ENCODE results near the gene TMEM164. TPM values are rescaled to one million over a fixed set of nuclear protein-coding genes. Genes with fewer than 3 reads are reported as not detected.
A peak's percentile ranks its signal among the peaks of the same experiment; 100 is the strongest.

TMEM164 gene
- total and polyA plus RNA-seq, 4 experiments from 2014 or later, result 0.52 to 17.2 (median 9.9) TPM

- peak overlapping the region; percentile 51 to 92 (median 86) for H3K4me3 Mint-ChIP-seq
- POLR2A ChIA-PET (ENCODE audit: partially characterized antibody), result no interaction called here
- H3K27me3 ChIP-seq (ENCODE audit: insufficient read depth, low read length), result no peaks in the 10 kb centered on the region
- peaks cover 0 to 2% (median 0%) of the 10 kb centered on the region in 8 donors for H3K9me3 Mint-ChIP-seq
- peak overlapping the region in 2 of 7 donors; percentile 64 to 87 for H3K27ac Mint-ChIP-seq
- peaks cover 0 to 9% of the 10 kb centered on the region in 2 donors for H3K36me3 Mint-ChIP-seq
- H3K27ac ChIP-seq (ENCODE audit: low read depth, low read length), result no peak overlapping the region
- H3K36me3 ChIP-seq (ENCODE audit: insufficient read depth, low read length), result no peaks in the 10 kb centered on the region
- no peaks in the 10 kb centered on the region for H3K9me3 ChIP-seq (ENCODE audit: control insufficient read depth in 1 of 2, low read length in 2 of 2)
- no peak for DNase-seq
- intact Hi-C loops (cut with micrococcal nuclease), result loop anchor here (5.0 to 10.0 kb wide), 3 partner anchors 272 to 467 kb away; partner anchors contain the start of genes ACSL4, AMMECR1 and NXT2
- no peak overlapping the region for H3K4me3 ChIP-seq (ENCODE audit: low read length in 2 of 2)
- peaks cover 35% of the 10 kb centered on the region for H3K4me1 ChIP-seq (ENCODE audit: insufficient read depth, low read length)
- peaks cover 23 to 48% (median 32%) of the 10 kb centered on the region in 4 donors for H3K4me1 Mint-ChIP-seq
- CTCF ChIA-PET (ENCODE audit: partially characterized antibody), result no interaction called here
- H3K27me3 Mint-ChIP-seq, result no peaks in the 10 kb centered on the region
Observed at GRCh38 chrX:110004215-110004614, 1.3 kb downstream of the TMEM164 start.

GRCh38 chrX:110004731-110005369, 1.9 kb downstream of the TMEM164 start:
- H3K4me1 ChIP-seq (ENCODE audit: insufficient read depth, low read length), result peaks cover 35% of the 10 kb centered on the region
- Mint-ChIP-seq H3K4me1 (peaks cover 23 to 48% (median 33%) of the 10 kb centered on the region in 4 donors), H3K4me3 (peak overlapping the region; percentile 43 to 88 (median 82)), H3K27me3 (no peaks in the 10 kb centered on the region), H3K9me3 (peaks cover 0 to 2% (median 0%) of the 10 kb centered on the region in 8 donors), H3K27ac (peak overlapping the region in 4 of 7 donors; percentile 9 to 87 (median 52)), H3K36me3 (peaks cover under 1 to 9% of the 10 kb centered on the region in 2 donors)
- intact Hi-C loops (cut with micrococcal nuclease), result loop anchor here (5.0 to 10.0 kb wide), 3 partner anchors 273 to 468 kb away; partner anchors contain the start of genes ACSL4, AMMECR1 and NXT2
- H3K9me3 ChIP-seq (ENCODE audit: control insufficient read depth in 1 of 2, low read length in 2 of 2), result no peaks in the 10 kb centered on the region
- DNase-seq, result no peak
- H3K27ac ChIP-seq (ENCODE audit: low read depth, low read length), result no peak overlapping the region
- no peak overlapping the region for H3K4me3 ChIP-seq (ENCODE audit: low read length in 2 of 2)
- H3K27me3 ChIP-seq (ENCODE audit: insufficient read depth, low read length), result no peaks in the 10 kb centered on the region
- no peaks in the 10 kb centered on the region for H3K36me3 ChIP-seq (ENCODE audit: insufficient read depth, low read length)
- POLR2A ChIA-PET (ENCODE audit: partially characterized antibody), result no interaction called here
- CTCF ChIA-PET (ENCODE audit: partially characterized antibody), result no interaction called here

GRCh38 chrX:110006161-110006560, 3.2 kb downstream of the TMEM164 start:
- no peak for DNase-seq
- Mint-ChIP-seq H3K27me3 (no peaks in the 10 kb centered on the region), H3K9me3 (peaks cover 0 to 2% (median 0%) of the 10 kb centered on the region in 8 donors), H3K4me1 (peaks cover 23 to 48% (median 36%) of the 10 kb centered on the region in 4 donors), H3K27ac (no peak overlapping the region), H3K36me3 (peaks cover 6 to 19% of the 10 kb centered on the region in 2 donors), H3K4me3 (no peak overlapping the region)
- H3K27me3 ChIP-seq (ENCODE audit: insufficient read depth, low read length), result no peaks in the 10 kb centered on the region
- H3K4me3 ChIP-seq (ENCODE audit: low read length in 2 of 2), result no peak overlapping the region
- intact Hi-C loops (cut with micrococcal nuclease), result loop anchor here (10.0 kb wide), 1 partner anchor 309 kb away; the partner anchor contains the start of gene AMMECR1
- ChIA-PET CTCF (ENCODE audit: partially characterized antibody) (no interaction called here), POLR2A (ENCODE audit: partially characterized antibody) (no interaction called here)
- peaks cover 35% of the 10 kb centered on the region for H3K4me1 ChIP-seq (ENCODE audit: insufficient read depth, low read length)
- H3K36me3 ChIP-seq (ENCODE audit: insufficient read depth, low read length), result no peaks in the 10 kb centered on the region
- no peaks in the 10 kb centered on the region for H3K9me3 ChIP-seq (ENCODE audit: control insufficient read depth in 1 of 2, low read length in 2 of 2)
- no peak overlapping the region for H3K27ac ChIP-seq (ENCODE audit: low read depth, low read length)

- peaks cover 23 to 51% (median 34%) of the 10 kb centered on the region in 4 donors for H3K4me1 Mint-ChIP-seq
- no peak overlapping the region for H3K4me3 ChIP-seq (ENCODE audit: low read length in 2 of 2)
- H3K9me3 Mint-ChIP-seq, result peaks cover 0 to 2% (median 0%) of the 10 kb centered on the region in 8 donors
- DNase-seq, result no peak
- H3K27ac Mint-ChIP-seq, result peak overlapping the region in 1 of 7 donors; percentile 58
- H3K27ac ChIP-seq (ENCODE audit: low read depth, low read length), result no peak overlapping the region
- H3K36me3 Mint-ChIP-seq, result peaks cover 13 to 24% of the 10 kb centered on the region in 2 donors
- H3K4me3 Mint-ChIP-seq, result peak overlapping the region in 1 of 8 donors; percentile 51
- H3K27me3 Mint-ChIP-seq, result no peaks in the 10 kb centered on the region
- no peaks in the 10 kb centered on the region for H3K36me3 ChIP-seq (ENCODE audit: insufficient read depth, low read length)
- no peaks in the 10 kb centered on the region for H3K27me3 ChIP-seq (ENCODE audit: insufficient read depth, low read length)
- intact Hi-C loops (cut with micrococcal nuclease), result loop anchor here (10.0 kb wide), 1 partner anchor 308 kb away; the partner anchor contains the start of gene AMMECR1
- no peaks in the 10 kb centered on the region for H3K9me3 ChIP-seq (ENCODE audit: control insufficient read depth in 1 of 2, low read length in 2 of 2)
- H3K4me1 ChIP-seq (ENCODE audit: insufficient read depth, low read length), result peaks cover 32% of the 10 kb centered on the region
- ChIA-PET CTCF (ENCODE audit: partially characterized antibody) (no interaction called here), POLR2A (ENCODE audit: partially characterized antibody) (no interaction called here)
Observed at GRCh38 chrX:110006821-110007375, 4.0 kb downstream of the TMEM164 start.

- Mint-ChIP-seq H3K4me1 (peaks cover 23 to 47% (median 33%) of the 10 kb centered on the region in 4 donors), H3K9me3 (no peaks in the 10 kb centered on the region), H3K27me3 (no peaks in the 10 kb centered on the region), H3K27ac (peak overlapping the region in 1 of 7 donors; percentile 9), H3K4me3 (no peak overlapping the region), H3K36me3 (peaks cover 16 to 31% of the 10 kb centered on the region in 2 donors)
- H3K27me3 ChIP-seq (ENCODE audit: insufficient read depth, low read length), result no peaks in the 10 kb centered on the region
- POLR2A ChIA-PET (ENCODE audit: partially characterized antibody), result no interaction called here
- no peak for DNase-seq
- peaks cover 30% of the 10 kb centered on the region for H3K4me1 ChIP-seq (ENCODE audit: insufficient read depth, low read length)
- no peak overlapping the region for H3K27ac ChIP-seq (ENCODE audit: low read depth, low read length)
- intact Hi-C loops (cut with micrococcal nuclease), result loop anchor here (10.0 kb wide), 1 partner anchor 307 kb away; the partner anchor contains the start of gene AMMECR1
- H3K9me3 ChIP-seq (ENCODE audit: control insufficient read depth in 1 of 2, low read length in 2 of 2), result no peaks in the 10 kb centered on the region
- no peak overlapping the region for H3K4me3 ChIP-seq (ENCODE audit: low read length in 2 of 2)
- H3K36me3 ChIP-seq (ENCODE audit: insufficient read depth, low read length), result no peaks in the 10 kb centered on the region
- CTCF ChIA-PET (ENCODE audit: partially characterized antibody), result no interaction called here
Observed at GRCh38 chrX:110008011-110008635, 5.2 kb downstream of the TMEM164 start.

- POLR2A ChIA-PET (ENCODE audit: partially characterized antibody), result interaction anchor here (1.9 kb wide), 1 partner anchor 10 kb away, joined by 6 read pairs; the partner anchor contains the start of gene TMEM164
- no peak for DNase-seq
- peak overlapping the region in 1 of 7 donors; percentile 42 for H3K27ac Mint-ChIP-seq
Observed at GRCh38 chrX:110012818-110013485, 10.0 kb downstream of the TMEM164 start.

More at GRCh38 chrX:110012818-110013485, 10.0 kb downstream of the TMEM164 start:
- Mint-ChIP-seq H3K27me3 (no peaks in the 10 kb centered on the region), H3K4me1 (peaks cover 6 to 14% (median 8%) of the 10 kb centered on the region in 4 donors), H3K36me3 (peaks cover 29 to 32% of the 10 kb centered on the region in 2 donors), H3K4me3 (no peak overlapping the region), H3K9me3 (no peaks in the 10 kb centered on the region)
- intact Hi-C loops (cut with micrococcal nuclease), result no loop called here
- no peaks in the 10 kb centered on the region for H3K4me1 ChIP-seq (ENCODE audit: insufficient read depth, low read length)
- no peak overlapping the region for H3K4me3 ChIP-seq (ENCODE audit: low read length in 2 of 2)
- no peak overlapping the region for H3K27ac ChIP-seq (ENCODE audit: low read depth, low read length)
- no peaks in the 10 kb centered on the region for H3K9me3 ChIP-seq (ENCODE audit: control insufficient read depth in 1 of 2, low read length in 2 of 2)
- H3K27me3 ChIP-seq (ENCODE audit: insufficient read depth, low read length), result no peaks in the 10 kb centered on the region
- CTCF ChIA-PET (ENCODE audit: partially characterized antibody), result no interaction called here
- no peaks in the 10 kb centered on the region for H3K36me3 ChIP-seq (ENCODE audit: insufficient read depth, low read length)

All from CD4-positive, alpha-beta memory T cell (primary cell).